ENCODE results near the gene CTU1. TPM values are rescaled to one million over a fixed set of nuclear protein-coding genes. Genes with fewer than 3 reads are reported as not detected.

Gene CTU1
- total RNA-seq, 1 experiment from 2014 or later, result 10.1 TPM

DNA sequence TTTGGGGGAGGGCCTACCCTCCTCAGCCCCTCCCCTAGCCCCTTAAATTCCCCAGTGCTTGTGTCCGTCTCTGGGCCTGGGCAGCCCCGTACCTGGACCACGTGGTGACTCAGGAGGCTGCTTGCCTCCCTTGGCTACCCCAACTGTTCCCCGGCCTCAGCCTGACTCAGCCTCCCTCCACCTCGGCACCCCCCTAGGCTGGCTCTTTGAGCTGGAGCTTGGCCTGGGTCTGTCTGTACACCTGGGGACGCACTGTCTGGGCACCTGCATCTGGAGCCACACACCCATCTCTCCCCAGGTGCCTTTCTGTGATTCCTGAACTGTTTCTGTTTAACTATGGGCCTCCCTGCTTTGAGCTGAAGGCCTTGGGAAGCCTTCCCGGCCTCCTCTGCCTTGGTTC is 23.7 kb downstream of the CTU1 start:
- DNase-seq (ENCODE audit: extremely low read depth, low read depth), result no peak

DNA sequence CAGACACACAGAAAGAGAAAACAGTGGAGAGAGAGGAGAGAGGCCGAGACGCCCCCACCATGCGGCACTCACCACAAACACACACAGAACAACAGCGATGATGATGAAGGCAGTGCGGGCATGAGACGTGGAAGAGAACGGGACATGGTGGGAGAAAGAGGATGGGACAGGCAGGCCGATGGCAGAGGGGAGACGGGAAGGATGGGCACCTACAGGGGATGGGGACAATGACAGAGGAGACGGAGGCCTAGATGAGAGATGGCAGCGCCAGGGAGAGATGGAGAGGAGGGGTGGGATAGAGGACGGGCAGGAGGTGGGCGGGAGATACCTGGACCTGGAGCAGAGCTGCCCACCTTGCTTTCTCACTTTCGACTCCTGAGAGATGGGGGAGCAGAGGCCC is 24.4 kb downstream of the CTU1 start:
- DNase-seq (ENCODE audit: extremely low read depth, low read depth), result no peak

DNA sequence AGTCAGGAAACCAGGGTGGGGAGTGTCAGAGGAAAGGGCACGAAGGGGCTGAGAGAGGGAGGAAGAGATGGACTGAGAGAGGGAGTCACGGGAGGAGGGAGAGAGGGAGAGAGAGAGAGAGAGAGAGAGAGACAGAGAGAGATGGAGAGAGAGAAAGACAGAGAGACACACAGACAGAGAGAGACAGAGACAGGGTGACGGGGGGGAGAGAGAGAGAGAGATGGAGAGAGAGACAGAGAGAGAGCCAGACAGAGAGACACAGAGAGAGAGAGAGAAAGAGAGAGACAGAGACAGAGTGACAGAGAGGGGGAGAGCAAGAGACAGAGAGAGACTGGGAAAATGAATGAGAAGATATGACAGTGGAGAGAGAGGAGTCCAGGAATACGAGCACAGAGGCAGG is 25.0 kb downstream of the CTU1 start:
- DNase-seq (ENCODE audit: extremely low read depth, low read depth), result no peak

DNA sequence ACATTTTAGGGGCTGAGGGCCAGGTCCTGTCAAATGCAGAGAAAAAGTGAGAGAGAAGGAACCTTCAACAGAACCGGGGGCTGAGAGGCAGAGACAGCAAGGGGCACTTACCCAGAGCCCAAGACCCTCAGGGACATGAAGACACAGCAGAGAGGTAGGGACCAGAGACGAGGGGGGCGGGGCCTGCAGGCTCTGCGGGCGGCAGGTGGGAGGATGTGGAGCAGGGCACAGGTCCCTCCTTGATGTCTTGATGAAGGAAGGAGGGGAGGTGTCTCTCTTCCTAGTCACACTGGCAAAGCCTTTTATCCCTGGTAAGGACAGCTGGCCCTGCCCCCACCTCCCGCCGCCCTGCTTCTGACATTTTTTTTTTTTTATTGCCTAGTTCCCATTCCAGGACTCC is 25.6 kb downstream of the CTU1 start, which contains the start of gene KLK14:
KLK14 (minus strand) TSS at position 277 of the 400 bp plus-strand sequence; CDS start at position 4, 273 bp downstream.
- no peak for DNase-seq (ENCODE audit: extremely low read depth, low read depth)

DNA sequence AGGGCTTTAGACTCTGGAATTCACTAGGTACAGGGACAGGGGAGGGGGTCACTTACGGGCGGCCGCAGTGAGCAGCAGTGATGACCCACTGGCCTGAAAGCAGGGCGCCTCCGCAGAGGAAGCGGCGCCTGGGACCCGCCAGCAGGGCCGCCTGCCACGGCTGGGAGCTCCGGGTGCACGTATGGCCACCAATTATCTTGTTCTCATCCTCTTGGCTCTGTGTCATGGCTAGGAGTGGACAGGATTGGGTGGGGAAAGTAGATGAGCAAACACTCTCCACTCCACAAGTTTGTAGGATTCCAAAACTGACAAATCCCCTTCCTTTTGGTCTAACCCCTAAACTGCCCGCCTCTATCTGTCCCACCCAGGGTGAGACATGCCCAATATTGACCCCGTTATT is 26.7 kb downstream of the CTU1 start:
- DNase-seq (ENCODE audit: extremely low read depth, low read depth), result no peak

DNA sequence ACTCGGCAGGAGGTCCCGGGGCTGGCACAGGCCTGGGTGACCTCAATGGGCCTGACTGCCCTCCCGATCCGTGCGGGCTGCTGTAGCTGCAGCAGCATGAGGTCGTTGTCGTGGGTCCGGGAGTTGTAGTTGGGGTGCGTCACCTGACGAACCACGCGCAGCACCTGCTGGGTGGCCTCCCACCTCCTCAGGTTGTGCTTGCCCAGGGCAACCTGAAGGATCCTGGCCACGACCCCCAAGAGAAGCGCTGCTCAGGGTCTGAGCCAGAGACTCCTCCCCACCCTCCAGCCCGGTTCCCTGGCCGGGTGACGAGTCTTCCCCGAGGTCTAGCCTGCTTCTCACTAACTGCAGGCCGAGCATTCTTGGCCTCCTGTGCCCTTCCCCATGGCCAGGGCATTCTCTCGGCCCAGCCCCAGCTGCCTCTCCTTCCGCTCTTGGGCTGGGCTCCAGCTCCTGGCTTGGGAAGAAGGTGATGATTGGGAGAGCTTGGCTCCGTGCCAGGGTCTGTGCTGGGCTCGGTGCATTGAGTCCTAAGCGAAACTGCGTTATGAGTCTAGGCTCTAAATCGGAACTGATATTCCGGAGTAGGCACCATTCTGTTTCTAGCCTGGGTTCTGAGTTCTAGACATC is 28.6 kb downstream of the CTU1 start:
- no peak for DNase-seq (ENCODE audit: extremely low read depth, low read depth)

DNA sequence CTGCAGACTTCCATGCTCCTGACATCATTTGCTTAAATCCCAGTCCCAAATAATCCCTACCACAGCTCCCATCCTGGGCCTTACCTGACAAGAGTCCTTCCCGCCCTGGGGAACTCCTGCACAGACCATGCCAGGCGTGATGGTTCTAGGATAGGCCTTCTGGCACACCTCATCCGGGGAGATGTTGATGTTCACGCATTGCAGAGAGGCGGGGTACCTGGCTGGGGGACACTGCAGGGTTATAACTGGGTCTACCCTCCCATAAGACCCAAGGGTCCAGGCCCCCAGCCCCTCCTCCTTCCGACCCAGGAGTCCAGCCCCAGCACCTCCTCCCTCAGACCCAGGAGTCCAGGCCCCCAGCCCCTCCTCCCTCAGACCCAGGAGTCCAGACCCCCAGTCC is 29.5 kb downstream of the CTU1 start:
- DNase-seq (ENCODE audit: extremely low read depth, low read depth), result no peak

DNA sequence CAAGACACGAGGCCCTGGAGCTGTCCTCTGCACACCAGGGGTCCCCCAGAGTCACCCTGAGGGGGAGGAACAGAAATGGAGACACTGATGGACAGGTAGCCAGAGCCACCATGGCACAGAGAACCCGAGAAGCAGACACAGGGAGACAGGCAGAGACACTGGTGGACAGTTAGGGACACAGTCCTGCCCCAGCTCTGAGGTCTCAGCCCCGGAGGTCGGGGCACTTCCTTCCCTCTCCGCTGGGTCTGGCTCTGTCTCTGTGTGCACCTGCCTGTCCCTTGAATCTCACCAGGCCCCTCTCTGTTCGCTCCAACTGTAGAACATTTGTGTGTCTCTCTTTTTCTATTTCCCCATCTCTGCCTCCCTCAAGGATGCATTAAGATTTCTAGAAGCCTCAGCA is 30.1 kb downstream of the CTU1 start:
- no peak for DNase-seq (ENCODE audit: extremely low read depth, low read depth)

DNA sequence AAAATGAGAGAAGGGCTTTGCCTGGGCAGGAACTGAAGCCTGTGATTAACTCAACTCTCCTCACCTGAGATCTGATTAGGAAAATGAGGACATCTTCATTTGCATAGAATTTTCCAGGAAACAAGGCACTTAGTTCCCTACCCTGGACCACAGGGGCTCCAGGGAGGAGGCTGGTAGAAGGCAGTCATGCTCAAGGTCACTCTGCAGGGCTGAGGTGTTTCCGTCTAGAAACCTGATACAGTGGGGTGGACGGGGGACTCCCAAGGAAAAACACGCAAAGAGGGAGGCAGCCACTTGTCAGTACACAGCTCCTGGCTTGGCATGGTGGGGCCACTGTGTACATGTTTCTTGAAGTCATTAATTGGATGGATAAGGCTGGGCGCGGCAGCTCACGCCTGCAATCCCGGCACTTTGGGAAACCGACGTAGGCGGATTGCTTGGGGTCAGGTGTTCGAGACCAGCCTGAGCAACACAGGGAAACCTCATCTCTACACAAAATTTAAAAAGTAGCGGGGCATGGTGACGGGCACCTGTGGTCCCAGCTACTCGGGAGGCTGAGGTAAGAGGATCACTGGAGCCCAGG is 31.5 kb downstream of the CTU1 start:
- DNase-seq (ENCODE audit: extremely low read depth, low read depth), result no peak

DNA sequence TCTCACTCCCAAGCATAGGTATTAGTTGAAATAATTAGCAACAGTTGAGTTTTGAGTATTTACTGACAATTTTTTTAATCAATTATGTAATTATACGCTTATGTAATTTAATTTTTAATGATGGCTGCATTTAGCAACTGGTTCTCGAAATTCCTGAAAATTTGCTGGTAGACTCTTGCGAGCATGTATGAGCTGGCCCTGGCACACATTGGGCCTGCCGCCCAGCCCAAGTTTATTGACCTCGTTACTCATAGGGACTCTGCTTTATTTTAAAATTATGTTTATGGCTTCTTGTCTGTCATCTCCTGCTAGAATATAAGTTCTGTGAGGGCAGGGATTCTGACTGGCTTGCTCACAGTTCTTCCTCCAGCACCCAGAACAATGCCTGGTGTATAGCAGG is 32.2 kb downstream of the CTU1 start:
- DNase-seq (ENCODE audit: extremely low read depth, low read depth), result no peak

DNA sequence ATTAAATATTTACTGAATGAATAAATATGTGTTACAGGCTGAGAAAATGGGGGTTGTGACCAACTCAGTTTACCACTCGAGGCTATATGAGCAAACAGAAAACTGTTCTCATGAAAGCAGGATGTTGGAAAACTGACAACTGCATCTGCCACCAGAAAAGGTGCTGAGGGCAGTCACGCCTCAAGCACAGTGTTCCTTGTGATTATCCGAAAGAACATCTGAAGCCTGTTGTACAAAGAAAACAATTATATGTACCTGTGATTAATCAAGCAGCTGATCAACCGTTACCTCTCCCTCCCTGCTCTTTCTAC is 37.2 kb downstream of the CTU1 start:
- no peak for DNase-seq (ENCODE audit: extremely low read depth, low read depth)

DNA sequence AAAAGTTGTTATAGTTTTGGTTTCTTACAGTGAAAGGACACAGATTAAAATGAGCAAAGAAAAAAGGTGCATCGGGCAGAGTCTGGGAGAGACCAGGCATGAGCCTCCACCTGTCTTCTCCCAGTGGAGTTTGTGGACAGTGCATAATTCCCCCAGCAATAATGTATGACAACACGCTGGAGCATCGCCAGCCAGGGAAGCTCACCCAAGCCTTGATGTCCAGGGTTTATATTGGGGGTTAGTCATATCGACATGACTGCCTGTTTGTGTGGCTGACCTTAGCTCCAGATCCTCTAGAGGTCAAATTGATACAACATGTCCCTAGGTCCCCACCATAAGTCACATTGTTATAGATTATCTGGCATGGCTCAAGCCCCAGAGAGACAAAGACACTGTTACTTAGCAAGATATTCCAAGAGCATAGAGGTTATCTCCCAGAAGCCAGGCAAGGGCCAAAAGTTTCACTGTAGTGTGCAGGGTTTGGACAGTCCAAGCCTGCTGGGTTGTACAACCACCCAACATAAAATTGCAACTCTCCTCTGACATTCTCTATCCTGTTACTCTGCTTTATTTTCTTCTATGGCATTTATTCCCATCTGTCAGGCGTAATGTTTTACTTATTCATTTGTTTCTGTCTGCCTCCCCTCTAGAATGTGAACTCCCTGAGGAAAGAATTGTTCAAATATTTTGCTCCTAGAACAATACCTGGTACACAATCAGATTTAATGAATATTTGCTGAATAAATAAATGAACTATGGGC is 37.7 kb downstream of the CTU1 start:
- DNase-seq (ENCODE audit: extremely low read depth, low read depth), result no peak

DNA sequence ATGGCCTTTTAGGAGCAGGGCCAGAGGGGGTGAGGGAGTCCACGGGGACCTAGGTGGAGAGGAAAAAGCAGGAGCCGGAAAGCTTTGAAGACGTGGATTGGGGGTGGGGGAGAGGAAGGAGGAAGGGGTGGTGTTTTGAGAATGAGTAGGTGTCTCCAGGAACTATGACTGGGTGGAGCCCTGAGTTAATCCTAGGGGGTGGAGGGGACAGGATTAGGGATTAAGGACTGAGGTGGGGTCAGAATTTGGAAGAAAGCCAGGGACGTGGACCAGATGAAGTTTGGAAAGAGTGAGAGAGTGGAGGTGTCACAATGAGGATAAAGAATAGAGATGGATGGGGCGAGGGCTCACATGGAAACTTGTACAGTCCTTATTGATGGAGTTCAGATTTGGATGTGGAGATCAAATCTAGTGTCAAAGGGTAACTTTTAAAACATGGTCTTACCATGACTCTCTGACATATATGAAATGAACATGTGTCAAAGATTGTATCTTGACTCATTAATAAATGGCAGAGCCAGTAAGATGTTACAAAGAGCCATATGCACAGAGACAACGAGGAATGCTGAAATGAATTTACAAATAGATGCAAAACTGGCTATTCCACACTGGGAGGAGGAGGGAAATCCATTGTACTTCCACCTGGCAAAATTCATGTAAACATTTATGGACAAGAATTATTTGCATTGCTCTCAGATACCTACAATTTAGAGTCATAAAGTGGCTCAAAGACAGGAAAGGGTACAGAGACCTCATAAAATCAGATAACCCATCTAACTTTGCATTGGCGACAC is 41.6 kb downstream of the CTU1 start:
- no peak for DNase-seq (ENCODE audit: extremely low read depth, low read depth)

DNA sequence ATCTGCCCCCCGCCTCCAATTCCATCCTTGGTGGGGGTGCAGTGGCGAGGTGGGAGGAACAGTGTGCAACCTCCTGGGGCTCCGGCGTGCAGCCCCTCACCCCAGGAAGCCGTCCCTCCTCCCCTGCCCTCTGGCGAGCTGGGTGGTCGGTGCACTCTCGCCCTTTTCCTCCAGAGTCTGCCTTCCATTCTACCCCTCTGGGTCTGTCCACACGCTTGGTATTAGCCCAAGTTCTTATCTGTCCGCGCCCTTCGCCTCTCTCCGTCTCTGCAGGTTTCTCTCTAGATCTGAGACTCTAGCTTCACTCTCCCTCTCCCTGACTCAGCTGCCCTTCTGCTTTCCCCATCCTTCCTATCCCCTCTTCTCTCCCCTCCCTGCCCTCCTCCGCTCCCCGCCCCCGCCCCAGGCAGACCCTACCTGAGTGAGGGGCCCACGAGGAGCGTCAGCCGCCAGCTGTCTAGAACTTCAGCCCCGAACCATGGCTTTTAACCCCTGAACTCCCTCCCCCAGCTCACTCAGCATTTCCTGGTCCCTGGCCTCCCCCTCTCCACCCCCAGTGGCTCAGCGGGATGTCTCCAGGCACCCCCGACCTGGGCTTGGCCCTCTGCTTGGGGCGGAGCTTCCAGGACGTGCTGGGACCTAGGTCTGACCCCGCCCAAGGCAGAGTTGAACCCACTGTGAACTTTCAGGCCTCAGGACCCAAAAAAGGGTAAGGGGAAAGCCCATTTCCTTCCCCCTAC is 42.8 kb downstream of the CTU1 start:
- no peak for DNase-seq (ENCODE audit: extremely low read depth, low read depth)

DNA sequence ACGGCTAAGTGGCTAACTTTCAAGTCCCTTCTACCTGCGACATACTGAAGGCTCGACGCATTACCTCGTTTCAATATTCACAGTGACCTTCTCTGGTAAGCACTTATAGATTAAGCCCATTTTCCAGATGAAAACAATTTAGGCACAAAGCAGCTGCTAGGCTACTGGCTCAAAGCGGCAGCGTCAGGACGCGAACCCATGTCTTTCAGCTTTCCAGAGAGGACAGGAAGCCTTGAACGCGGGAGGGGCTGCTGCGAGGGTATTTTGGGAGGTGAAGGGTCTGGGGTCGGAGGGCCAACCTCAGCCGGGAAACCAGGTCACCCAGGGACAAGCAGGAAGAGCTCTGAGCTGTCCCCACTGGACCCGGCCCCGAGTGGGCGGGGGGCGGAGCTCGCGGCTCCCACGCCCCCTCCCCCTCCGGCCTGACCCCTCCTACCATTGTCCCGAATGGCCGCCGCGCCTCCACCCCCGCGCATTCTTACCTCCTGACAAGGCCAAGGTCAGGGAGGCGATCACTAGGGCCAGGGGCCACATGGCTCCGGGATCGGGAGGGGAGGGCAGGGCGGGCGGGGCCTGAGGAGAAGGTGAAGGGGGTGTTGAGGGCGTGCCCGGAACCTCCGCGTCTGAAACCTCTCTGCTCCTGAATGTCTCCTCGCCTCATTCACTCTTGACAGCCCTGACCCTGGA is 43.5 kb downstream of the CTU1 start, which contains the start of gene KLK13:
KLK13 (minus strand) TSS at position 559 of the 687 bp plus-strand sequence; CDS start at position 534, 25 bp downstream.
- DNase-seq (ENCODE audit: extremely low read depth, low read depth), result no peak

DNA sequence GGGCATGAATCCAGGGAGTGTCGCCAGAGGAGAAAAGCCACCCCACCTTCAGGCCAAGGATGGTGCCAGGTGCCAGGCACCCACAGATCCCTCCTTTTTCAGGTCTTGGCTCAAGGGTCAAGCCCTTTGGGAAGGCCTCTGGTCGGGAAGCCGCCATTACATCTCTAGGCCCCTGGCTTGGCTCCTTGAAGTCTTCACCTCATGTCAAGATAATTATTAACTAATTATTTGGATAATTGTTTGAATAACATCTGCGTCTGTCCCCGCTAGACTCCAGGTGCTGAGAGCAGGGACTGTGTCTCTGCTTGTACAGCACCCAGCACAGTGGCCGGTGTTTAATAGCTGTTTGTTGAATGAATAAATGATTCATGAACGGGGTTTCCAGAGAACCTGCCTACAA is 44.5 kb downstream of the CTU1 start:
- DNase-seq (ENCODE audit: extremely low read depth, low read depth), result no peak

DNA sequence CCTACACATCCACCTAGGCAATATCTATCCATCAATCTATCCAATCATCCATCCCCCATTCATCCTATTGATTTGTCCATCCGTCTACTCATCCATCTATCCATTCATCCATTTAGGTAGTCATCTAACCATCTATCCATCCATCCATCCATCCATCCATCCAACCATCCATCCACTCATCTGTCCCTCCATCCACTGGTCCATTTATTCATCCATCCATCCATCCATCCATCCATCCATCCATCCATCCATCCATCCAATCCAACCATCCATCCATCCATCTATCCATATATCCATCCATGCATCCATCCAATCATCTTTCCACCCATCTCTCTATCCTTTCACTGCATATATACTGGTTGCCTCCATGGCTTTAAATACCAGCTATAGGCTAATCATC is 47.2 kb downstream of the CTU1 start:
- DNase-seq (ENCODE audit: extremely low read depth, low read depth), result no peak

DNA sequence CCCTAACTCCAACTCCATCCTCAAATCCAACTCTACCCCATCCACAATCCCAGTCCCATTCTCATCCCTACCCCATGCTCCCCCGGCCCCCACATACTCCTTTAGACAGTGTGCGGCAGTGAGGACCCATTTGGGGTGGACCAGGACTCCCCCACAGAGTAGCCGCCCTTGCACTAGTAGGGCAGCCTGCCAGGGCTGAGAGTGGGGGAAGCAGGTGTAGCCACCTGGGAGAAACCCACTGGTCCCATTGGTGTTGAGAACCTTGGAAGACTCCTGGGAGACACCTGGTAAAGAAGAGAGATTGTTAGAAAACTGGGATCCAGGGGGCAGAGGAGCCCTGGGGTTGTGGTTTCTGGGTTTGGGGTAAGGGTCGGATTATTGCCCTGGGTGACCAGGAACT is 47.9 kb downstream of the CTU1 start:
- no peak for DNase-seq (ENCODE audit: extremely low read depth, low read depth)

DNA sequence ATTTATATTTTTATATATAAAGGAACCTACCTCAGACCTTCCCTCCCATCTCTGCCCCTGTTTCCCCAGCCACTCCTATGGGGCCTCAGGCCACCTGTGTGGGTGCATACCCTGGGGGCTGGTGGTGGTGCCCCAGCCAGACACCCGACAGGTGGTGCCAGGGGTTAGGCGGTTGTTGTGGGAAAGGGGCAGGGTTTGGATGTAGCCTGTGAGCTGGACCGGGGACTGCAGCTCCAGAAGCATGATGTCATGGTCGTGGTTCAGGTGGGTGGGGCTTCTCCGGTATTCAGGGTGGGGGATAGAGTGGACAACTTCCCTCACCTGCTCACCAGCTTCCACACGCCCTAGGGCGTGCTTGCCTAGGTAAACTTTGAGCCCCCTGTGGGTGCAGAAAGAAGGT is 48.5 kb downstream of the CTU1 start:
- DNase-seq (ENCODE audit: extremely low read depth, low read depth), result no peak

DNA sequence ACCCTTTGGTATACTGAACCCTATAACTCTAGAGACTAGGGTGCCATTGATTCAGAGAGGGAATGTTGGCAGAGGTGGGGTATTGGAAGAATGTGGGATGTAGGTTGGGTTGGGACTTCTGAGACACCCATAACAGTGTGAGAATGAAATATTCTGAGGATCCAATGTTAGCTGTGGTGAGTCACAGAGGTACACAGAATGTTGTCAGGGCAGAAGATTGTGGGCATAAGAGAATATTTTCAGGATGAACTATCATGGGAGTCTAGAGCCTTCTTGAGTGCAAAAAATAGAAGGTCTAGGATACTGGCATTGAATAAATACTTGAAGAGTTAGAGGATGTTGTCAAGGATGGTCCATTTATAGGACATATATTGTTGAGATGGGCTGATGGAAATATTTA is 52.3 kb downstream of the CTU1 start:
- DNase-seq (ENCODE audit: extremely low read depth, low read depth), result no peak
